GM18858 (cell line): ENCODE data around the gene GCAT.
A peak's percentile ranks its signal among the peaks of the same experiment; 100 is the strongest.

Experiments used
- ATAC-seq: cut with Tn5 transposase; IDR thresholded peaks from one replicate; pipeline ENCODE4 v1.9.1; 2021; ENCODE audit not compliant: unreplicated experiment

GCAT gene

DNA sequence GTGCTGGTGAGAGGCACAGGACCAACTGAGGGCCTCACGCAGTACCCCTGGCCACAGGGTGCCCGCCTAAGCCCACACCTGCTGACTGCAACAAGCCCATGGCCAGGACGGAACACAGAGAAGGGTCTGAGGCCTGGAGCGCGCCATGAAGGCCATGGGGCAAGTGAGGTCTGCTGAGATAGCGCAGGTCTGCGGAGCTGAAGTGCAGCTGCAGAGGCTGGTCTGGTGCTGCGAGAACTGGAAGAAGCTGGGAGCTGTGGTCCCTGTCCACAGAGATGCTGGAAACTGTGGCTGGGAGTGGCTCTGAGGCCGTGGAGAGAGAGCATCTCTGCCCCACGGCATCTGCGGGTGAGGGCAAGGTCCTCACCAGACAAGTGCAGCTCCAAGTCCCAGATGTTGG lies 23.7 kb downstream of the GCAT start:
- ATAC-seq, result no peak

DNA sequence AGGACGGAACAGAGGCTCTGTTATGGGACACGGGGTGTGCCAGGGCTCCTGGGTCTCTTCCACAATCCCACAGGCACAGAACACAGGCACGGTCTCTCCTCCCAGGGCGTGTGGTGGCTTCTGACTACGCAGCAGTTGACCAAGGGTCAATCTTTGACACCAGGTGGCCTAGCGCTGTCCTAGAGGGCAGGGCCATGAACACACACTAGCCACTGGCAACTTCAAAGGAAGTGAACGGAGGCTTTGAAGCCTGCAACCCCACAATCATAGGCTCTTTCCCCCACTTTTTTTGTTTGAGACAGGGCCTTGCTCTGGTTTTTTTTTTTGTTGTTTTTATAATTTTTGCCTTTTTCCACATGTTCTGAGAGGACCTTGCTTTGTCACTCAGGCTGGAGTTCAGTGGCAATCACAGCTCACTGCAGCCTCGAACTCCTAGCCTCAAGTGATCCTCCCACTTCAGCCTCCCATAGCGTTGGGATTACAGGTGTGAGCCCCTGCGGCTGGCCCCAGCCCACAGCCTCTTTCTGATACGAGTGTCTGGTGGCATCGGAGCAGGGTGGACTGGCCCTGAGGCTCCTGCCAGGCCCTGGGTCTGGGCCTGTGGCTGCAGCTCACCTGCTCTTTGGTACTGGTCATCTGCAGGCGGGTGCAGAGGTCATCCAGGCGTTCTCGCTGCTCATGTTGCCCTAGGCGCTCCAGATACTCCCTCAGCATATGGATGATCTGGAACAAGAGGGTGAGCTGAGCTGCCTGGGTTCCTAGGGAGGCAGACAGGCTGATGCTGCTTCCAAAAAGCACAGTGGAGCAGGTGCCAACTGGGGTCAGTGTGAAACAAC lies 24.5 kb downstream of the GCAT start:
- ATAC-seq, result no peak

GRCh38 chr22:37842015-37842793 lies 34.5 kb downstream of the GCAT start:
- ATAC-seq, result no peak

GRCh38 chr22:37843741-37844089 lies 36.0 kb downstream of the GCAT start:
- ATAC-seq, result peak; percentile 22

GRCh38 chr22:37844904-37845329 lies 37.2 kb downstream of the GCAT start:
- ATAC-seq, result no peak

GRCh38 chr22:37846433-37846832 lies 38.7 kb downstream of the GCAT start:
- no peak for ATAC-seq

DNA sequence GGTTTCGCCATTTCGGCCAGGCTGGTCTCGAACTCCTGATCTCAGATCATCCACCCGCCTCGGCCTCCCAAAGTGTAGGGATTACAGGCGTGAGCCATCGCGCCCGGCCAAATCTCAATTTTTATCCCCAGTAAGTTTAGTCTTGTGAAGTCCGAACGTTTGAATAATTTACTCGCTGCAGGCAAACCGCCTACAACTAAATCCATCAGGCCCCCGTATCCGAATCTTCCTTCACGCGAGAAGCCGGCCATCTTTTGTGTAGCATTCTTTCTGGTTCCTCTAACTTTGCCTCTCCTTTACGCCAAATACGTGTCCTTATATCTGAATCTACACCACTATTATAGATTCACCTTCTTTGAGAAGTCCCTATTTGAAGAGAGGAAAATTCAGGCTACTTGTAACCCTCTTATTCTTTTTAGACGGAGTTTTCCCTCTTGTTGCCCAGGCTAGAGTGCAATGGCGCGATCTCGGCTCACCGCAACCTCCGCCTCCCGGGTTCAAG lies 40.9 kb downstream of the GCAT start:
- ATAC-seq, result no peak

- no peak for ATAC-seq
These were observed 41.5 kb downstream of the GCAT start, which contains the start of gene EIF3L for GRCh38 chr22:37849089-37849751. EIF3L (plus strand) TSS chr22:37849419; CDS start chr22:37849450, 31 bp downstream.

DNA sequence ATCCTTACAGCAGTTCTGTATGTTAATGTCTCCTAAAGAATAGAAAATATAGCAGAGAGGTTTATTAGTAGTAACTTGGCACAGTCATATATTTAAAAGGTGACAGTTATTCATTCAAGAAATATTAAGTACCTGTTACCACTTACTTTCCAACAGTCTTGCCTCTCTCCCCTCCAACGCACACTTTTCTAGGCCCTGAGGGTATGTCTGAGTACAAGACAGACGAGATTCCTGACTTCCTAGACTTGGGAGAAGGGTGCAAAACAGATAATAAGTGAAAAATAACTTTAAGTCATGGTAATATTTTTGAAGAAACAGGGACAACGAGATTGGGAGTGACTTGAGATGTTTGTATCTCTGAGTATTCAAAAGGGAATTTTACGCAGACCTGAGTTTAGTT lies 43.1 kb downstream of the GCAT start:
- no peak for ATAC-seq

- no peak for ATAC-seq
These were observed 44.7 kb downstream of the GCAT start for GRCh38 chr22:37852418-37852817.

DNA sequence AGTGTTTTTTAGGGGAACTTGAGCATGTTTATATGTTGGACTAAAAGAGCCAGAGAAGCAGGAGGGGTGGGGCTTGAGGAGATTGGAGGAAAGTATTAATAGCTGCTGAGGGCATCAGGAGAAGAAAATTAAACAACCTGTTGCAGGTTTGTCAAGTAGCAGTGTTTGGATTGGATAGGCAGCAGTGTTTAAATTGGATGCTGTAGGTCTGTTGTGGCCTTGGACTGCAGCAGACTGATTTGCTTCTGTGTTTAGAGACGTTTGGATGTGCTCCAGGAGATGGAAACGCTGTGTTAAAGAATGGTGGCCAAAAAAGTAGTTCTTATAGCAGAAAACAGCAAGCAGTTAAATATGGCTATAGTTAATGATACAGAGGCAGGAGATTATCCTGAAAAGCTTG lies 47.2 kb downstream of the GCAT start:
- no peak for ATAC-seq

DNA sequence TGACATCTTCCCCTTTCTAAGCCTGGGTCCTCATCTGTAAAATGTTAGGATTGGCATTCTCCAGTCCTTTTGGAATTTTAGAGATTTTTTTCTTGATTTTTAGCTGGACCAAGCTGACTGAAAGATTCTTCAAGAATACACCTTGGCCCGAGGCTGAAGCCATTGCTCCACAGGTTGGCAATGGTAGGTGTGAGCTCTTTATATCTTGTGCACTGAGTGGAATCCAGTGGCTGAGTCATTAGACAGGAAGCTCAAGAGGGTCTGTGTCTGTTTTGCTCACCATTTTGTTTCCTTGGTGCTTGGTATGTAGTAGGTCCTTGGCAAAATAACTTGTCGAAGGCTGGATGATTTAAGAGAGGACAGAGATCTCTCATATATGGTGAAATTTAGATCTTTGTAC lies 47.7 kb downstream of the GCAT start:
- no peak for ATAC-seq

- ATAC-seq, result no peak
These were observed 53.2 kb downstream of the GCAT start for GRCh38 chr22:37860796-37861421.

DNA sequence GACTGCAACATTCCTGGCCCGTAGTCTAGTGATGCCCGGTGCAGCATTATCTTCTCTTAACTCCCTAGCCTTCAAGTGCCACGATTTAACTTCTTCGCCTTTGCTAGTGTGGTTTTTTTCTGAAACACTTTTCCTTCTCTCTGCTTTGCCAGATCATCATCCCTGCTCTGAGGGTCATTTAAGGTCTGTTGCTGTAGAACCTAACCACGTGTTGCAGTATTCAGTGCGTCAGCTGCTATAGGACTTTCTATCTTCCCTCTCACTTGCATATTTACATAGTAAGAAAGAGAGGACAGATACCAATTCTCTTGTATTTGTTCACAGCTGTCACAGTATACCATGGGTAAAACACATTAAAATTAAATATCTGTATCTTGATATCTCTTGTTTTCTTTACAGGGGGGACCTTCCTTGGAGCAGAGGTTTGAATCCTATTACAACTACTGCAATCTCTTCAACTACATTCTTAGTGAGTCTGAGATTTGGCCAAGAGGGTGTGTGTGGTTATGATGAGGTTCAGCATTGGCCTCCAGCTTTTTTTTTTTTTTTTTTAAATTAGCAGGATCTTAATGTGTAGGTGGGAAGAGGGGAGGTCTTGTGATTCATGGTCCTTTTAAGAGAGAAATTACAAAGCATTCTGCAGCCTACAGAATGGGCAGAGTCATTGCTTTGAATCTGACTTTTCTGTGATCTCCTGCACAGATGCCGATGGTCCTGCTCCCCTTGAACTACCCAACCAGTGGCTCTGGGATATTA lies 55.0 kb downstream of the GCAT start:
- no peak for ATAC-seq

GRCh38 chr22:37865510-37865909 lies 57.8 kb downstream of the GCAT start:
- ATAC-seq, result no peak
